ENCODE measurements around the gene TMEM91. TPM values are rescaled to one million over a fixed set of nuclear protein-coding genes. Genes with fewer than 3 reads are reported as not detected.

TMEM91 gene
- total RNA-seq, 1 donor from 2014 or later, result 7.4 TPM

- no peaks in the 10 kb centered on the region for H3K27me3 ChIP-seq (ENCODE audit: insufficient read depth, low read length)
- no peak for FAIRE-seq
Measured at GRCh38 chr19:41371541-41371940, 4.8 kb upstream of the TMEM91 start.

GRCh38 chr19:41372501-41372900, 3.8 kb upstream of the TMEM91 start:
- Histone ChIP-seq H3K27me3 (ENCODE audit: insufficient read depth, low read length) (no peaks in the 10 kb centered on the region), H3K4me3 (ENCODE audit: insufficient read depth, low read depth, low read length) (no peak overlapping the region), H3K9ac (ENCODE audit: low read length) (no peak overlapping the region), H3K27ac (ENCODE audit: low read depth, low read length) (no peak overlapping the region), H3K4me1 (ENCODE audit: insufficient read depth, low read length) (peaks cover 27% of the 10 kb centered on the region), H3K4me2 (ENCODE audit: low read length) (no peak overlapping the region), H2AFZ (ENCODE audit: low read depth, low read length) (no peak overlapping the region), H3K9me3 (ENCODE audit: insufficient read depth, low read depth, low read length) (no peaks in the 10 kb centered on the region), H4K20me1 (ENCODE audit: insufficient read depth, low read length) (no peaks in the 10 kb centered on the region), H3K79me2 (ENCODE audit: insufficient read depth, low read length) (peaks cover 10% of the 10 kb centered on the region), H3K36me3 (ENCODE audit: insufficient read depth, low read length) (no peaks in the 10 kb centered on the region)
- no peak overlapping the region for H3K27ac Mint-ChIP-seq (ENCODE audit: unreplicated experiment)
- peaks cover 14% of the 10 kb centered on the region for H3K4me1 Mint-ChIP-seq (ENCODE audit: low read depth, unreplicated experiment)
- H3K36me3 Mint-ChIP-seq (ENCODE audit: low read depth, unreplicated experiment), result peaks cover 6% of the 10 kb centered on the region
- H3K27me3 Mint-ChIP-seq (ENCODE audit: low read depth, unreplicated experiment), result no peaks in the 10 kb centered on the region
- no peak for FAIRE-seq
- no peak overlapping the region for H3K4me3 Mint-ChIP-seq (ENCODE audit: unreplicated experiment)
- no peak for DNase-seq (ENCODE audit: low read depth)
- no peak for TF ChIP-seq EZH2 (IDR thresholded peaks at IDR 0.05; ENCODE audit: insufficient read depth, low read length)
- no peak for TF ChIP-seq CTCF (IDR thresholded peaks at IDR 0.05; ENCODE audit: insufficient read depth, low read depth, low read length)
- H3K9me3 Mint-ChIP-seq (ENCODE audit: unreplicated experiment), result no peaks in the 10 kb centered on the region

More at GRCh38 chr19:41371541-41371940, 4.8 kb upstream of the TMEM91 start:
- no peak for TF ChIP-seq EZH2 (IDR thresholded peaks at IDR 0.05; ENCODE audit: insufficient read depth, low read length)
- no peak for TF ChIP-seq CTCF (IDR thresholded peaks at IDR 0.05; ENCODE audit: insufficient read depth, low read depth, low read length)
- Histone ChIP-seq H3K27ac (ENCODE audit: low read depth, low read length) (no peak overlapping the region), H3K9ac (ENCODE audit: low read length) (no peak overlapping the region), H3K9me3 (ENCODE audit: insufficient read depth, low read depth, low read length) (no peaks in the 10 kb centered on the region), H2AFZ (ENCODE audit: low read depth, low read length) (no peak overlapping the region), H3K36me3 (ENCODE audit: insufficient read depth, low read length) (no peaks in the 10 kb centered on the region), H4K20me1 (ENCODE audit: insufficient read depth, low read length) (no peaks in the 10 kb centered on the region), H3K4me1 (ENCODE audit: insufficient read depth, low read length) (peaks cover 24% of the 10 kb centered on the region), H3K79me2 (ENCODE audit: insufficient read depth, low read length) (peaks cover 16% of the 10 kb centered on the region), H3K4me2 (ENCODE audit: low read length) (no peak overlapping the region), H3K4me3 (ENCODE audit: insufficient read depth, low read depth, low read length) (no peak overlapping the region)
- Mint-ChIP-seq H3K4me1 (ENCODE audit: low read depth, unreplicated experiment) (peaks cover 12% of the 10 kb centered on the region), H3K27me3 (ENCODE audit: low read depth, unreplicated experiment) (no peaks in the 10 kb centered on the region), H3K4me3 (ENCODE audit: unreplicated experiment) (no peak overlapping the region), H3K36me3 (ENCODE audit: low read depth, unreplicated experiment) (peaks cover 5% of the 10 kb centered on the region), H3K27ac (ENCODE audit: unreplicated experiment) (no peak overlapping the region), H3K9me3 (ENCODE audit: unreplicated experiment) (no peaks in the 10 kb centered on the region)
- no peak for DNase-seq (ENCODE audit: low read depth)

- Mint-ChIP-seq H3K27ac (ENCODE audit: unreplicated experiment) (no peak overlapping the region), H3K4me1 (ENCODE audit: low read depth, unreplicated experiment) (peaks cover 8% of the 10 kb centered on the region), H3K27me3 (ENCODE audit: low read depth, unreplicated experiment) (no peaks in the 10 kb centered on the region), H3K36me3 (ENCODE audit: low read depth, unreplicated experiment) (peaks cover 5% of the 10 kb centered on the region), H3K4me3 (ENCODE audit: unreplicated experiment) (no peak overlapping the region), H3K9me3 (ENCODE audit: unreplicated experiment) (no peaks in the 10 kb centered on the region)
- DNase-seq (ENCODE audit: low read depth), result peak; percentile 82
- TF ChIP-seq EZH2 (IDR thresholded peaks at IDR 0.05; ENCODE audit: insufficient read depth, low read length) (no peak), CTCF (IDR thresholded peaks at IDR 0.05; ENCODE audit: insufficient read depth, low read depth, low read length) (no peak)
- H3K79me2 ChIP-seq (ENCODE audit: insufficient read depth, low read length), result peaks cover 6% of the 10 kb centered on the region
- H3K4me3 ChIP-seq (ENCODE audit: insufficient read depth, low read depth, low read length), result no peak overlapping the region
- FAIRE-seq, result no peak
- H2AFZ ChIP-seq (ENCODE audit: low read depth, low read length), result no peak overlapping the region
- H3K9ac ChIP-seq (ENCODE audit: low read length), result no peak overlapping the region
- no peak overlapping the region for H3K27ac ChIP-seq (ENCODE audit: low read depth, low read length)
- no peaks in the 10 kb centered on the region for H3K9me3 ChIP-seq (ENCODE audit: insufficient read depth, low read depth, low read length)
- H3K4me2 ChIP-seq (ENCODE audit: low read length), result no peak overlapping the region
- no peaks in the 10 kb centered on the region for H4K20me1 ChIP-seq (ENCODE audit: insufficient read depth, low read length)
- peaks cover 20% of the 10 kb centered on the region for H3K4me1 ChIP-seq (ENCODE audit: insufficient read depth, low read length)
- no peaks in the 10 kb centered on the region for H3K36me3 ChIP-seq (ENCODE audit: insufficient read depth, low read length)
- no peaks in the 10 kb centered on the region for H3K27me3 ChIP-seq (ENCODE audit: insufficient read depth, low read length)
Measured at GRCh38 chr19:41373993-41374392, 2.3 kb upstream of the TMEM91 start.
